Breast epithelium (tissue), 3 donors: ENCODE results near the gene AHDC1.

Source experiments
- CTCF ChIP-seq, 3 donors: fragments of 450-650 bp; IDR thresholded peaks; one replicate each; pipeline ENCODE4 v1.5.1; 2016 to 2017; ENCODE audit warnings: antibody characterized with exemption in 3 of 3, mild to moderate bottlenecking in 3 of 3, moderate library complexity in 3 of 3
- POLR2AphosphoS5 ChIP-seq, 3 donors: sonication (generic); formaldehyde crosslinking; IDR thresholded peaks; one replicate each; pipeline ENCODE4 v1.6.1; 2017; ENCODE audit warnings: antibody characterized with exemption in 3 of 3

GRCh38 chr1:27523337-27524020 lies 80.5 kb downstream of the AHDC1 start:
- TF ChIP-seq CTCF (IDR thresholded peaks at IDR 0.05) (no peak), POLR2AphosphoS5 (IDR thresholded peaks at IDR 0.05) (no peak)
